Nucleus accumbens (tissue), 56 donors: ENCODE results near the gene AMPD3.

ENCODE experiments used
- DNase-seq, 56 donors: peaks; one replicate each; lab custom pipeline; 2025; lab: John Stamatoyannopoulos, UW

Gene AMPD3

GRCh38 chr11:10454878-10455631, at the start of gene AMPD3:
AMPD3 (plus strand) TSS chr11:10455264; CDS start chr11:10461520, 6,256 bp downstream.
- DNase-seq: peak in 9 of 56 donors; percentile 16 to 45 (median 26)

- DNase-seq: peak in 50 of 56 donors; percentile 18 to 88 (median 60)
Observed at GRCh38 chr11:10405865-10406592, 49.0 kb upstream of the AMPD3 start.

DNA sequence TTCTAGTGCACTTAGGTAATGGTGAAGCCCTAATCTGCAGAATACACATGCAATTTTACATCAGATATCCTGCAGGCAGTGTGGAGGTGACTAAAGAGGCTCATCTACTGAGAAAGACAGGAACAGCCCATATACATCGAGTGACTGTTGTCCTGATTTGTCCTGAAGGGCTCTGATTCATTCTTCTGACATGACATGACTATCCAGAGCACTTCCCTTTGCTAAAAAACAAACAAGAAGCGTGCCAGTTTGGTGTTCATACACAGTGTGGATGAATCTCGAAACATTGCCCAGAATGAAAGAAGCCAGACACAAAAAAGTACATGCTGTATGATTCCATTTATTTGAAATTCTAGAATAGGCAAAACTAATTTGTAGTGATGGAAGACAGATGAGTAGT, 48.0 kb upstream of the AMPD3 start:
- DNase-seq: no peak

- no peak for DNase-seq
Observed at GRCh38 chr11:10407749-10408685, 47.0 kb upstream of the AMPD3 start.

DNA sequence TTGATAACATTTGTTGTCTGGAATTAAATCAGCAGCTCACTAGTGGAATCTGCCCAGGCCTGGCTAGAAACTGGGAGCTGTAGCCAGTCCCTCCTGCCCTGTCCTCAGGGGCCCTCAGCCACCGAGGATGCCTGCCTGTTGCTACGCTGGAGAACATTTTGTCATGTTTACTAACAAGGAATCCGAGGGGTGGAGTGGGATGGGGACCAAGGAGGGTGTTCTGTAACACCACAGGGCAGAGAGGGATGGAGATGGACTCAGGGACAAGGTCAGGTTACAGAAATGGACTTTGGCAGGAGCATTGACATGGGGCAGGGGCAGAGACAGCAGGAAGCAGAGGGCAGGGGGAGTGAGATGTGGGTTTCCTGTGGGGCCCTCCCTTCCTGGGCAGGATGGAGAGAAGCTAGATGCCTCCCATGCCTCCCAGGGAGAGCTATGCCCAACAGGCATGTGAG, 45.8 kb upstream of the AMPD3 start:
- no peak for DNase-seq

GRCh38 chr11:10410106-10410843, 44.8 kb upstream of the AMPD3 start:
- no peak for DNase-seq

GRCh38 chr11:10410844-10411200, 44.2 kb upstream of the AMPD3 start:
- no peak for DNase-seq

DNA sequence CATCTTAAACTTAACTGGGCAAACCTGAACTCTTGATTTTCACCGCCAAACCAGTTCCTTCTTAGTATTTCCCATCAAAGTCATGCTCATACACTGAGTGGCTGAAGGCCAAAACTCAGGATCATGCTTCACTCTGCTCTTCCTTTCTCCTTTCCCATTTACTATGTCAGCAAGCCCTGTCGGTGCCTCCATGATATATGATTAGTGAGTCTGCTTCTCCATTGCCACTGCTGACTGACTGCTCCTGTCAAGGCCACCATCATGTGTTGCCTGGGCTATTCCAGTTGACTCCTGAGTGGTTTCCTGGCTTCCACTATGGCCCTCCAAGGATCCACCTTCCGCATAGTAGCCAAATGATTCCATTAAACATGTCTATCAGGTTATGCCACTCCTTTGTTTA, 42.8 kb upstream of the AMPD3 start:
- no peak for DNase-seq

DNA sequence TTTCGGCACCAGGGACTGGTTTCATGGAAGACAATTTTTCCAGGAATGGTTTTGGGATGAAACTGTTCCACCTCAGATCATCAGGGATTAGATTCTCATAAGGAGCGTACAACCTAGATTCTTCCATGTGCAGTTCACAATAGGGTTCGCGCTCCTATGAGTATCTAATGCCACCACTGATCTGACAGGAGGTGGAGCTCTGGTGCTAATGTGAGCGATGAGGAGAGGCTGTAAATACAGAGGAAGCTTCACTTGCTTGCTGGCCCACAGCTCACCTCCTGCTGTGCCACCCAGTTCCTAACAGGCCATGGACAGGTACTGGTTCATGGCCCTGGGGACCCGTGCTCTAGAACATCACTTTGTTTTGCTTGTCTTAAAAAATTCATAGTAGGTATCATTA, 41.8 kb upstream of the AMPD3 start:
- DNase-seq: peak in 28 of 56 donors; percentile 13 to 70 (median 44)

GRCh38 chr11:10414181-10414580, 40.9 kb upstream of the AMPD3 start:
- DNase-seq: no peak

- peak in 5 of 56 donors; percentile 16 to 25 (median 22) for DNase-seq
Observed at GRCh38 chr11:10414659-10415058, 40.4 kb upstream of the AMPD3 start.

GRCh38 chr11:10415817-10416392, 39.2 kb upstream of the AMPD3 start:
- no peak for DNase-seq

DNA sequence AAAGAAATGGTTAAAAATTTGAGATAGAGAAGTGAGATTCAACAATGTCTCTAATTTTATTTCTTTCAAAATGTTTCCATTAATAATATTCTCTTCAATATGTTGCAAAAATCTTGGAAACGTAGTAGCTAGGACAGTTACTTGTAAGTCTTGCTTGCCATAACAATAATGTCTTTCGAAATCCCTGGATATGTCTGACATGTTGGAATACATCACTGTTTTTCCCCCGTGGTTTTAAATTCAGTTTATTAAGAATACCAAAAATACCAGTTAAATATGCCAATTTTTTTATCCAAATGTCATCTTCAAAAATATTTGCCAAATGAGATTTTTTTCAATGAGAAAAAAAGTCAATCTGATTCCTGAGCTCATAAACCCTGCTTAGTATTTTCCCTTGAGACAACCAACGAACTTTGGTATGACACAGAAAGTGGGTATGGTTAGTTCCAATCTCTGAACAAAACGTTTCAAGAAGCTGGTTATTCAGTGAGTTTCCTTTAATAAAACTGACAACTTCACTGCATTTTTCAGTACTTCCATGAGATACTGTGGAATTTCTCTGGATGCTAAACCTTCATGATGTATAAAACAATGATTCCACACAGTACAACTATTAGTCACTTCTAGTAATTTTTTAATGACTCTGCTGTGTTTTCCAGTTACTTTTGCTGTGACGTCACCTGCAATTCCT, 36.7 kb upstream of the AMPD3 start:
- DNase-seq: no peak

DNA sequence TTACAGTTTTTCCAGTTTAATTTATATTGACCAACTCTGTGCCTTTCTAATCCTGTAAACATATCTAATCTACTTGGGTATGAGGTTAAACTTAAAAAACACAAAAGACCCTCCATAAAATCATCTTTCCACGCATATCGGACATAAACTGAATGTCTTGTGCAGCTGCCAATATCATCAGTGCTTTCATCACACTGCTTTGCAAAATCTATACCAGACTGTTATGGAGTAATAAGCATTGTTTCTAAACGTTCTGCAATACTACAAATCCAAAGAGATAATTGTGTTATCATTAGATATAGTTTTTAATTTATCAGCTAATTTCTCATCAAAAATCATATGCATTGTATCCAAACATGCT, 36.1 kb upstream of the AMPD3 start:
- no peak for DNase-seq

DNA sequence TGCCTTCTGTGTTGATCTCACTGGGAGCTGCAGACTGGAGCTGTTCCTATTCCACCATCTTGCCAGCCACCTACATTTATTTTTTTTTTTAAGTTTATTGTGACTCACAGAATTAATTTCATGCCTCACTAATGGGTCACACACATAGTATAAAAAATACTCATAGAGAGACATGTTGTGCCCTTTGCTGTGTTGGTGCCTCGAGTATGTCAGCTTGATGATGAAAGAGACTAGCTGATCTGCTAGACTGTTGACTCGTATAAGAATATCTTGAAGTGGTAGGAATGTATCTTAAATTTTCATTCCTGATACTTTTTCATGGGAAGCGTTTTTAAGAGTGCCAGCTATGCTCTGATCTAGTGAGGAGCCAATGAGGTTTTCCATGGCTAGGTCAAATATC, 28.6 kb upstream of the AMPD3 start:
- no peak for DNase-seq

- no peak for DNase-seq
Observed at GRCh38 chr11:10428453-10428852, 26.6 kb upstream of the AMPD3 start.

DNA sequence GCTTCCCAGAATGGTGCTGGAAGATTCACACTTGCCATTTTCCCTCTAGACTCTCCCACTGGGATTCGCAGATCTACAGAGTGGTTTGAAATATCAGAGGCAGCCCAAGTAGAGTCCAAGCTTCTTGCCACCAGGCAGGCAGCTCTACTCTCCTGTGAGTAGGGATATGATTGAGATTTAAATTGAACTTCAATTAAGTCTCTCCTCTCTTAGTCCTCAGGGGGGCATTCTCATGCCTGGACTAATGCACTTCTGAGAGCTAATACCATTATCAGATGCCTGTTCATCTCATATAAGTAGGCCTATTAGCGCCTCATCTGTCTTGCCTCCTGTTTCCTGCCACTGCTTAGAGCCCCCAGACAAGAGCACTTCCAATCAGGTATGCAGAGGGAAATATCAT, 25.5 kb upstream of the AMPD3 start:
- no peak for DNase-seq

DNA sequence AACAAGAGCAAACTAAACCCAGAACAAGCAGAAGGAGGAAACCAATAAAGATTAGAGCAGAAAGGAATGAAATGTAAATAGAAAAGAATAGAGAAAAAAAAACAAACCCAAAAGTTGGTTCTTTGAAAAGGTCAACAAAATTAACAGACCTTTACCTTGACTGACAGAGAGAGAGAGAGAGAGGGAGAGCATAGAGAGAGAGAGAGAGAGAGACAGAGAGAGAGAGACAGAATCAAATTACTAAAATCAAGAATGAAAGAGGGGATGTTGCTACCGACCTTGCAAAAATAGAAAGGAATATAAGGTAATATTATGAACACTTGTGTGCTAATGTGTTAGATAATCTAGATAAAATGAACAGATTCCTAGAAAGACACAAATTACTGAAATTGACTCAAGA, 22.6 kb upstream of the AMPD3 start:
- DNase-seq: no peak

GRCh38 chr11:10432971-10433370, 22.1 kb upstream of the AMPD3 start:
- DNase-seq: no peak
